HFFc6 (cell line): ENCODE measurements around the gene ITM2C. TPM values are rescaled to one million over a fixed set of nuclear protein-coding genes. Genes with fewer than 3 reads are reported as not detected.
A peak's percentile ranks its signal among the peaks of the same experiment; 100 is the strongest.

Experiments used
- DNase-seq: peaks from one replicate; pipeline ENCODE4 v3.0.0-alpha.2; 2018
- H3K27ac Mint-ChIP-seq: 2 replicates; pipeline ENCODE4 v1.8.0; 2020; ENCODE audit warnings: mild to moderate bottlenecking, mixed read lengths
- H3K27me3 Mint-ChIP-seq: 2 replicates; pipeline ENCODE4 v1.8.0; 2021; ENCODE audit warnings: mild to moderate bottlenecking, moderate library complexity, mixed read lengths; ENCODE audit not compliant: insufficient read depth
- H3K36me3 Mint-ChIP-seq: 2 replicates; pipeline ENCODE4 v1.8.0; 2021; ENCODE audit warnings: low read depth, mixed read lengths
- H3K4me1 Mint-ChIP-seq: 2 replicates; pipeline ENCODE4 v1.8.0; 2020; ENCODE audit warnings: low read depth, mixed read lengths
- H3K4me3 Mint-ChIP-seq: 2 replicates; pipeline ENCODE4 v1.8.0; 2020; ENCODE audit warnings: mild to moderate bottlenecking, moderate library complexity, mixed read lengths
- H3K9me3 Mint-ChIP-seq: 2 replicates; pipeline ENCODE4 v1.8.0; 2020; ENCODE audit warnings: mild to moderate bottlenecking, mixed read lengths
- CTCF ChIP-seq: fragments of 200-600 bp; sonication (generic); IDR thresholded peaks from 2 replicates; pipeline ENCODE4 v1.5.0; 2021; ENCODE audit warnings: antibody characterized with exemption, mild to moderate bottlenecking
- total RNA-seq, 6 experiments: library from RNA; stranded (reverse); fragmentation: NEBNext Ultra II Directional; extraction: Animal tissue kit (Norgen Biotek cat#: 25700); gene quantifications; 2 replicates in 1 of 6; 3 replicates in 5 of 6; pipeline ENCODE4 v1.2.3, GENCODE V29; 2021

ITM2C gene
- total RNA-seq, 6 experiments from 2014 or later: 28.1 to 53.8 (median 29.4) TPM

- H3K9me3 Mint-ChIP-seq: no peaks in the 10 kb centered on the region
Measured at GRCh38 chr2:230925879-230926765, 61.4 kb downstream of the ITM2C start.

GRCh38 chr2:230927711-230928341, 63.1 kb downstream of the ITM2C start:
- H3K9me3 Mint-ChIP-seq: no peaks in the 10 kb centered on the region
- no peak overlapping the region for H3K27ac Mint-ChIP-seq
- no peaks in the 10 kb centered on the region for H3K36me3 Mint-ChIP-seq
- peaks cover 47% of the 10 kb centered on the region for H3K27me3 Mint-ChIP-seq
- DNase-seq: no peak
- H3K4me1 Mint-ChIP-seq: peaks cover 7% of the 10 kb centered on the region
- no peak for TF ChIP-seq CTCF
- no peak overlapping the region for H3K4me3 Mint-ChIP-seq

More at GRCh38 chr2:230925879-230926765, 61.4 kb downstream of the ITM2C start:
- peak; percentile 38; the same call in 1 of the 2 replicates for TF ChIP-seq CTCF
- DNase-seq: no peak
- H3K27ac Mint-ChIP-seq: no peak overlapping the region
- no peaks in the 10 kb centered on the region for H3K36me3 Mint-ChIP-seq
- peaks cover 58% of the 10 kb centered on the region for H3K27me3 Mint-ChIP-seq
- no peak overlapping the region for H3K4me3 Mint-ChIP-seq
- H3K4me1 Mint-ChIP-seq: peaks cover 6% of the 10 kb centered on the region; the same call in 1 of the 2 replicates

Other genes starting within 250 kb of the ITM2C start
- gene CAB39, start 152.1 kb upstream of the ITM2C start, total RNA-seq: 10 to 100 TPM; 50.5 to 60.5 (median 55.4) TPM
- not detected for gene GPR55, start 60.3 kb downstream of the ITM2C start, total RNA-seq
- not detected for gene SPATA3, start 131.2 kb downstream of the ITM2C start, total RNA-seq
- not detected for gene C2orf72, start 172.6 kb downstream of the ITM2C start, total RNA-seq
- 100 to 1,000 TPM; 139 to 200 (median 167) TPM for gene PSMD1, start 191.9 kb downstream of the ITM2C start, total RNA-seq